GM23338 (cell line): ENCODE measurements around the gene ZNF787. TPM values are rescaled to one million over a fixed set of nuclear protein-coding genes. Genes with fewer than 3 reads are reported as not detected.

Experiments used
- ATAC-seq: fragments of 200-7000 bp; cut with Tn5 transposase; 3 replicates; pipeline ENCODE4 v1.9.1; 2020
- DNase-seq: peaks from one replicate; pipeline ENCODE4 v3.0.0-alpha.2; 2015; ENCODE audit warnings: low spot score
- H2AFZ ChIP-seq: fragments of 200-600 bp; sonication (generic); 2 replicates; pipeline ENCODE4 v1.8.0; 2016; ENCODE audit warnings: antibody characterized with exemption, mild to moderate bottlenecking, moderate library complexity
- H3F3A ChIP-seq: fragments of 200-600 bp; sonication (generic); replicated peaks from 2 replicates; pipeline ENCODE4 v1.8.0; 2017; ENCODE audit warnings: antibody characterized with exemption, mixed run types, low read depth
- H3K27ac ChIP-seq: fragments of 200-600 bp; sonication (generic); 2 replicates; pipeline ENCODE4 v1.6.1; 2016; ENCODE audit warnings: low read depth
- H3K27me3 ChIP-seq: fragments of 200-600 bp; sonication (generic); 2 replicates; pipeline ENCODE4 v1.8.0; 2016; ENCODE audit warnings: mild to moderate bottlenecking, mixed run types, moderate library complexity; ENCODE audit not compliant: insufficient read depth
- H3K36me3 ChIP-seq: fragments of 200-600 bp; sonication (generic); 2 replicates; pipeline ENCODE4 v1.8.0; 2016; ENCODE audit warnings: mild to moderate bottlenecking; ENCODE audit not compliant: insufficient read depth
- H3K4me1 ChIP-seq: fragments of 200-600 bp; sonication (generic); 2 replicates; pipeline ENCODE4 v1.8.0; 2016; ENCODE audit warnings: mild to moderate bottlenecking, moderate library complexity; ENCODE audit not compliant: insufficient read depth
- H3K4me2 ChIP-seq: fragments of 200-600 bp; sonication (generic); 2 replicates; pipeline ENCODE4 v1.7.1; 2017; ENCODE audit warnings: mixed run types
- H3K4me3 ChIP-seq: fragments of 200-600 bp; sonication (generic); 2 replicates; pipeline ENCODE4 v1.6.1; 2016; ENCODE audit warnings: mixed run types
- H3K79me2 ChIP-seq: fragments of 200-600 bp; sonication (generic); replicated peaks from 2 replicates; pipeline ENCODE4 v1.8.0; 2017; ENCODE audit warnings: mild to moderate bottlenecking; ENCODE audit not compliant: insufficient read depth
- H3K9me2 ChIP-seq: fragments of 200-600 bp; sonication (generic); 2 replicates; pipeline ENCODE4 v1.8.0; 2017; ENCODE audit not compliant: insufficient read depth
- H4K20me1 ChIP-seq: fragments of 200-600 bp; sonication (generic); replicated peaks from 2 replicates; pipeline ENCODE4 v1.8.0; 2017; ENCODE audit warnings: mild to moderate bottlenecking; ENCODE audit not compliant: insufficient read depth
- H3K27ac Mint-ChIP-seq: 2 replicates; pipeline ENCODE4 v1.8.0; 2020; ENCODE audit warnings: inconsistent platforms, mild to moderate bottlenecking, moderate library complexity, mixed read lengths
- H3K27me3 Mint-ChIP-seq: 3 replicates; pipeline ENCODE4 v1.8.0; 2022; ENCODE audit warnings: low read depth, mild to moderate bottlenecking, moderate library complexity, mixed read lengths, inconsistent platforms; ENCODE audit not compliant: insufficient read depth, poor library complexity
- H3K36me3 Mint-ChIP-seq: 3 replicates; pipeline ENCODE4 v1.8.0; 2021; ENCODE audit warnings: low read depth, mild to moderate bottlenecking, inconsistent platforms, moderate library complexity, mixed read lengths
- H3K4me1 Mint-ChIP-seq: 3 replicates; pipeline ENCODE4 v1.8.0; 2020; ENCODE audit warnings: mild to moderate bottlenecking, inconsistent platforms, mixed read lengths
- H3K4me3 Mint-ChIP-seq: 3 replicates; pipeline ENCODE4 v1.8.0; 2021; ENCODE audit warnings: moderate library complexity, mild to moderate bottlenecking, inconsistent platforms, mixed read lengths
- H3K9me3 Mint-ChIP-seq: 3 replicates; pipeline ENCODE4 v1.8.0; 2020; ENCODE audit warnings: moderate library complexity, mild to moderate bottlenecking, inconsistent platforms, mixed read lengths
- STAT1 ChIP-seq: IDR thresholded peaks from one replicate; pipeline ENCODE4 v1.6.1; 2016; ENCODE audit warnings: antibody characterized with exemption; ENCODE audit not compliant: unreplicated experiment
- ZNF114 ChIP-seq: fragments of 250-450 bp; sonication (Bioruptor Pico); IDR thresholded peaks from 2 replicates; pipeline ENCODE4 v1.5.0; 2020; ENCODE audit warnings: mild to moderate bottlenecking, moderate library complexity
- polyA plus RNA-seq: library from polyadenylated mRNA; unstranded; fragments of >200 nt; fragmentation: Nextera tagmentation; extraction: Ambion mirVana; gene quantifications from 2 replicates; pipeline ENCODE4 v1.2.1, GENCODE V29; 2016
- total RNA-seq: library from RNA; depleted of rRNA; stranded (reverse); fragments of >200 nt; shearing (Covaris generic); gene quantifications from 2 replicates; pipeline ENCODE4 v1.2.3, GENCODE V29; 2014
- TF ChIP-seq, protein P1 (sequence below): IDR thresholded peaks from one replicate; pipeline ENCODE4 v1.6.1; 2018; ENCODE audit warnings: antibody characterized with exemption; ENCODE audit not compliant: unreplicated experiment
- TF ChIP-seq, protein P2 (sequence below): fragments of 250-450 bp; sonication (Bioruptor Pico); IDR thresholded peaks from 2 replicates; pipeline ENCODE4 v1.5.0; 2020; ENCODE audit warnings: mild to moderate bottlenecking, moderate library complexity

The ZNF787 gene
- total and polyA plus RNA-seq, 2 experiments from 2014 or later: 12.5 to 44.6 TPM

DNA sequence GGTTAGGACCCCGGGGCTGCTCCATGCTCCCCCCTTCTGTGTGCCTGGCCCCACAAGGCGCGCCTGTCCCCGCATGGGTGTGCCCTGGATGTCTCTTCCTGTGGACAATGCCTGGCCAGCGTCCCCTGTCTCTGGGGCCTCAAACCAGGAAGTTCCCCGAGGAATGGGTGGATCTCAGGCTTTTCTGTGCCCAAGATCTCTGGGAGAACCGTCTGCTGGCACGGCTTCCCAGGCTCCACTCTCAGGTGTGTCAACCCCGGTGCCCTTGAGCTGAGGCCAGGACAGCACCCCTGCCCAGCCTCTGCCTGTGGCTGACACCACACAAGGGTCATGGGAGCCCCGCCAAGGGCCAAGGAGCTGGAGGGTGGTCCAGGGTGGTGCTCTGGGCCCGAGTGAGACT is 35.7 kb upstream of the ZNF787 start:
- Mint-ChIP-seq H3K27me3 (peaks cover 1% of the 10 kb centered on the region), H3K4me1 (peaks cover 18% of the 10 kb centered on the region), H3K4me3 (no peak overlapping the region), H3K36me3 (peaks cover 31% of the 10 kb centered on the region), H3K27ac (no peak overlapping the region), H3K9me3 (no peaks in the 10 kb centered on the region; the same call in 1 of the 3 replicates)
- H3F3A ChIP-seq: peaks cover 13% of the 10 kb centered on the region
- DNase-seq (no peak), ATAC-seq (no peak)
- no peak overlapping the region for H2AFZ ChIP-seq
- 0 out of 2 replicates have a peak, but pooled peaks cover 6% of the 10 kb centered on the region for H4K20me1 ChIP-seq
- no peak overlapping the region for H3K4me3 ChIP-seq
- no peak overlapping the region for H3K4me2 ChIP-seq
- peaks cover 16% of the 10 kb centered on the region for H3K4me1 ChIP-seq
- H3K36me3 ChIP-seq: no peaks in the 10 kb centered on the region
- TF ChIP-seq ZNF114 (CRISPR knock-in tag) (no peak), STAT1 (no peak)
- TF ChIP-seq, protein P1, sequence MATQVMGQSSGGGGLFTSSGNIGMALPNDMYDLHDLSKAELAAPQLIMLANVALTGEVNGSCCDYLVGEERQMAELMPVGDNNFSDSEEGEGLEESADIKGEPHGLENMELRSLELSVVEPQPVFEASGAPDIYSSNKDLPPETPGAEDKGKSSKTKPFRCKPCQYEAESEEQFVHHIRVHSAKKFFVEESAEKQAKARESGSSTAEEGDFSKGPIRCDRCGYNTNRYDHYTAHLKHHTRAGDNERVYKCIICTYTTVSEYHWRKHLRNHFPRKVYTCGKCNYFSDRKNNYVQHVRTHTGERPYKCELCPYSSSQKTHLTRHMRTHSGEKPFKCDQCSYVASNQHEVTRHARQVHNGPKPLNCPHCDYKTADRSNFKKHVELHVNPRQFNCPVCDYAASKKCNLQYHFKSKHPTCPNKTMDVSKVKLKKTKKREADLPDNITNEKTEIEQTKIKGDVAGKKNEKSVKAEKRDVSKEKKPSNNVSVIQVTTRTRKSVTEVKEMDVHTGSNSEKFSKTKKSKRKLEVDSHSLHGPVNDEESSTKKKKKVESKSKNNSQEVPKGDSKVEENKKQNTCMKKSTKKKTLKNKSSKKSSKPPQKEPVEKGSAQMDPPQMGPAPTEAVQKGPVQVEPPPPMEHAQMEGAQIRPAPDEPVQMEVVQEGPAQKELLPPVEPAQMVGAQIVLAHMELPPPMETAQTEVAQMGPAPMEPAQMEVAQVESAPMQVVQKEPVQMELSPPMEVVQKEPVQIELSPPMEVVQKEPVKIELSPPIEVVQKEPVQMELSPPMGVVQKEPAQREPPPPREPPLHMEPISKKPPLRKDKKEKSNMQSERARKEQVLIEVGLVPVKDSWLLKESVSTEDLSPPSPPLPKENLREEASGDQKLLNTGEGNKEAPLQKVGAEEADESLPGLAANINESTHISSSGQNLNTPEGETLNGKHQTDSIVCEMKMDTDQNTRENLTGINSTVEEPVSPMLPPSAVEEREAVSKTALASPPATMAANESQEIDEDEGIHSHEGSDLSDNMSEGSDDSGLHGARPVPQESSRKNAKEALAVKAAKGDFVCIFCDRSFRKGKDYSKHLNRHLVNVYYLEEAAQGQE: no peak
- TF ChIP-seq, protein P2, sequence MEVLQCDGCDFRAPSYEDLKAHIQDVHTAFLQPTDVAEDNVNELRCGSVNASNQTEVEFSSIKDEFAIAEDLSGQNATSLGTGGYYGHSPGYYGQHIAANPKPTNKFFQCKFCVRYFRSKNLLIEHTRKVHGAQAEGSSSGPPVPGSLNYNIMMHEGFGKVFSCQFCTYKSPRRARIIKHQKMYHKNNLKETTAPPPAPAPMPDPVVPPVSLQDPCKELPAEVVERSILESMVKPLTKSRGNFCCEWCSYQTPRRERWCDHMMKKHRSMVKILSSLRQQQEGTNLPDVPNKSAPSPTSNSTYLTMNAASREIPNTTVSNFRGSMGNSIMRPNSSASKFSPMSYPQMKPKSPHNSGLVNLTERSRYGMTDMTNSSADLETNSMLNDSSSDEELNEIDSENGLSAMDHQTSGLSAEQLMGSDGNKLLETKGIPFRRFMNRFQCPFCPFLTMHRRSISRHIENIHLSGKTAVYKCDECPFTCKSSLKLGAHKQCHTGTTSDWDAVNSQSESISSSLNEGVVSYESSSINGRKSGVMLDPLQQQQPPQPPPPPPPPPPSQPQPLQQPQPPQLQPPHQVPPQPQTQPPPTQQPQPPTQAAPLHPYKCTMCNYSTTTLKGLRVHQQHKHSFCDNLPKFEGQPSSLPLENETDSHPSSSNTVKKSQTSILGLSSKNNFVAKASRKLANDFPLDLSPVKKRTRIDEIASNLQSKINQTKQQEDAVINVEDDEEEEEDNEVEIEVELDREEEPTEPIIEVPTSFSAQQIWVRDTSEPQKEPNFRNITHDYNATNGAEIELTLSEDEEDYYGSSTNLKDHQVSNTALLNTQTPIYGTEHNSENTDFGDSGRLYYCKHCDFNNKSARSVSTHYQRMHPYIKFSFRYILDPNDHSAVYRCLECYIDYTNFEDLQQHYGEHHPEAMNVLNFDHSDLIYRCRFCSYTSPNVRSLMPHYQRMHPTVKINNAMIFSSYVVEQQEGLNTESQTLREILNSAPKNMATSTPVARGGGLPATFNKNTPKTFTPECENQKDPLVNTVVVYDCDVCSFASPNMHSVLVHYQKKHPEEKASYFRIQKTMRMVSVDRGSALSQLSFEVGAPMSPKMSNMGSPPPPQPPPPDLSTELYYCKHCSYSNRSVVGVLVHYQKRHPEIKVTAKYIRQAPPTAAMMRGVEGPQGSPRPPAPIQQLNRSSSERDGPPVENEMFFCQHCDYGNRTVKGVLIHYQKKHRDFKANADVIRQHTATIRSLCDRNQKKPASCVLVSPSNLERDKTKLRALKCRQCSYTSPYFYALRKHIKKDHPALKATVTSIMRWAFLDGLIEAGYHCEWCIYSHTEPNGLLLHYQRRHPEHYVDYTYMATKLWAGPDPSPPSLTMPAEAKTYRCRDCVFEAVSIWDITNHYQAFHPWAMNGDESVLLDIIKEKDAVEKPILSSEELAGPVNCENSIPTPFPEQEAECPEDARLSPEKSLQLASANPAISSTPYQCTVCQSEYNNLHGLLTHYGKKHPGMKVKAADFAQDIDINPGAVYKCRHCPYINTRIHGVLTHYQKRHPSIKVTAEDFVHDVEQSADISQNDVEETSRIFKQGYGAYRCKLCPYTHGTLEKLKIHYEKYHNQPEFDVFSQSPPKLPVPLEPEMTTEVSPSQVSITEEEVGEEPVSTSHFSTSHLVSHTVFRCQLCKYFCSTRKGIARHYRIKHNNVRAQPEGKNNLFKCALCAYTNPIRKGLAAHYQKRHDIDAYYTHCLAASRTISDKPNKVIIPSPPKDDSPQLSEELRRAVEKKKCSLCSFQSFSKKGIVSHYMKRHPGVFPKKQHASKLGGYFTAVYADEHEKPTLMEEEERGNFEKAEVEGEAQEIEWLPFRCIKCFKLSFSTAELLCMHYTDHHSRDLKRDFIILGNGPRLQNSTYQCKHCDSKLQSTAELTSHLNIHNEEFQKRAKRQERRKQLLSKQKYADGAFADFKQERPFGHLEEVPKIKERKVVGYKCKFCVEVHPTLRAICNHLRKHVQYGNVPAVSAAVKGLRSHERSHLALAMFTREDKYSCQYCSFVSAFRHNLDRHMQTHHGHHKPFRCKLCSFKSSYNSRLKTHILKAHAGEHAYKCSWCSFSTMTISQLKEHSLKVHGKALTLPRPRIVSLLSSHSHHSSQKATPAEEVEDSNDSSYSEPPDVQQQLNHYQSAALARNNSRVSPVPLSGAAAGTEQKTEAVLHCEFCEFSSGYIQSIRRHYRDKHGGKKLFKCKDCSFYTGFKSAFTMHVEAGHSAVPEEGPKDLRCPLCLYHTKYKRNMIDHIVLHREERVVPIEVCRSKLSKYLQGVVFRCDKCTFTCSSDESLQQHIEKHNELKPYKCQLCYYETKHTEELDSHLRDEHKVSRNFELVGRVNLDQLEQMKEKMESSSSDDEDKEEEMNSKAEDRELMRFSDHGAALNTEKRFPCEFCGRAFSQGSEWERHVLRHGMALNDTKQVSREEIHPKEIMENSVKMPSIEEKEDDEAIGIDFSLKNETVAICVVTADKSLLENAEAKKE (CRISPR knock-in tag): no peak
- H3K79me2 ChIP-seq: peaks cover 4% of the 10 kb centered on the region; the same call in 1 of the 2 replicates
- H3K9me2 ChIP-seq: 0 out of 2 replicates have a peak, but pooled peaks cover 4% of the 10 kb centered on the region
- no peaks in the 10 kb centered on the region for H3K27me3 ChIP-seq
- no peak overlapping the region for H3K27ac ChIP-seq
